Transverse colon (tissue), 4 donors: ENCODE measurements around the gene PTPN1.

Source experiments
- EP300 ChIP-seq: sonication (generic); formaldehyde crosslinking; IDR thresholded peaks from one replicate; pipeline ENCODE4 v1.6.1; 2017; ENCODE audit warnings: antibody characterized with exemption, low read depth
- POLR2A ChIP-seq: fragments of 450-650 bp; IDR thresholded peaks from one replicate; pipeline ENCODE4 v1.6.1; 2016; ENCODE audit warnings: antibody characterized with exemption, mild to moderate bottlenecking, moderate library complexity
- POLR2AphosphoS5 ChIP-seq, 3 donors: sonication (generic); formaldehyde crosslinking; IDR thresholded peaks; one replicate each; pipeline ENCODE4 v1.6.1; 2016; ENCODE audit warnings: antibody characterized with exemption in 3 of 3
- TF ChIP-seq, protein P1 (sequence below), 5 experiments: fragments of 200-600 bp in 3 of 5; fragments of 450-650 bp in 2 of 5; sonication (generic) in 3 of 5; IDR thresholded peaks; 1 replicate in 2 of 5; 2 replicates in 3 of 5; pipeline ENCODE4 v1.5.1; 2016 to 2017; ENCODE audit warnings: antibody characterized with exemption in 5 of 5, inconsistent platforms in 3 of 5, mild to moderate bottlenecking in 2 of 5, moderate library complexity in 1 of 5

DNA sequence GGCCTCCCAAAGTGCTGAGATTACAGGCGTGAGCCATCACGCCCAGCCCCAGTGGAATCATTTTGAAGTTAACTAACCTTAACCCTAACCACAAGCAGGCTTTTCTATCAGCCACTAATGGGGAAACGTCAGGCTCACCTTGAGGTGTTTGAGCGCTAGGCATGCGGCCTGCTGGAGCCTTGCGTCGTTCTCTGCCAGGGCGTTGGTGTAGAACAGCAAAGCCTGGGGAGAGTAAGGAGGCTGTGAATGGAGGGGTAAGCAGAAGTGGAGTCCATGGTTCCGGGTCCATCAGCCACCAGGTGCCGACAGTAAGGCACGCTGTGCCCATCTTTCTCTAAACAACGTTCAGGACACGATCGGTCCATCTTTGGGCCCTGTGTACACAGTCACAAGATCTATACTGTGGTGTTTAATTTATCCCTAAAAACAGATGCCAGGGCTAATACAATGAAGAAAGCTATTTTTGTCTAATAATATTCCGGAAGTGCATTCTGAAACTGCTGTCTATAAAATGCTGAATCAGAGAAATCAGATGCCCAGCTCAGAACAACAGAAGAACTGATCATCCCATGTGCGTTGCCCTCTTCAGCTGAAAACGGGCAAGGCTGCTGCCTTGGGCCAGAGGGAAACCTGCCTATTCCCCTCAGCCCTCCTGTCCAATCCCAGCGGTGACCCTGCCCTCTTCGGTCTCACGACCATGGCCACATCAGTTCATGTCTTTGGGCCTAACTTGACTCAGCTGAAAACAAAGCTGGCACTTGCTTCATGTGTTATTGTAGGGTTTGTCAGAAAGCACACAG, 79.6 kb downstream of the PTPN1 start:
- TF ChIP-seq, protein P1, sequence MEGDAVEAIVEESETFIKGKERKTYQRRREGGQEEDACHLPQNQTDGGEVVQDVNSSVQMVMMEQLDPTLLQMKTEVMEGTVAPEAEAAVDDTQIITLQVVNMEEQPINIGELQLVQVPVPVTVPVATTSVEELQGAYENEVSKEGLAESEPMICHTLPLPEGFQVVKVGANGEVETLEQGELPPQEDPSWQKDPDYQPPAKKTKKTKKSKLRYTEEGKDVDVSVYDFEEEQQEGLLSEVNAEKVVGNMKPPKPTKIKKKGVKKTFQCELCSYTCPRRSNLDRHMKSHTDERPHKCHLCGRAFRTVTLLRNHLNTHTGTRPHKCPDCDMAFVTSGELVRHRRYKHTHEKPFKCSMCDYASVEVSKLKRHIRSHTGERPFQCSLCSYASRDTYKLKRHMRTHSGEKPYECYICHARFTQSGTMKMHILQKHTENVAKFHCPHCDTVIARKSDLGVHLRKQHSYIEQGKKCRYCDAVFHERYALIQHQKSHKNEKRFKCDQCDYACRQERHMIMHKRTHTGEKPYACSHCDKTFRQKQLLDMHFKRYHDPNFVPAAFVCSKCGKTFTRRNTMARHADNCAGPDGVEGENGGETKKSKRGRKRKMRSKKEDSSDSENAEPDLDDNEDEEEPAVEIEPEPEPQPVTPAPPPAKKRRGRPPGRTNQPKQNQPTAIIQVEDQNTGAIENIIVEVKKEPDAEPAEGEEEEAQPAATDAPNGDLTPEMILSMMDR (IDR thresholded peaks at IDR 0.05), result no peak
- TF ChIP-seq POLR2AphosphoS5 (IDR thresholded peaks at IDR 0.05), result no peak
- no peak for TF ChIP-seq EP300
- TF ChIP-seq POLR2A, result no peak
